Endothelial cell of umbilical vein (primary cell): Measurements from ENCODE around the gene SLC12A1. TPM values are rescaled to one million over a fixed set of nuclear protein-coding genes. Genes with fewer than 3 reads are reported as not detected.

Experiments
- BruUV-seq: library from RNA; stranded (reverse); fragments of 400-500 nt; replicated peaks from 2 replicates; lab custom pipeline; 2021; lab: Mats Ljungman, UMichigan
- CTCF ChIA-PET: fragments of 300-600, 350-600 bp; sonication (Branson Sonifier 250); formaldehyde crosslinking; loops from one replicate; lab custom pipeline; 2021; ENCODE audit warnings: antibody characterized with exemption, inconsistent platforms; lab: Charles Lee
- POLR2A ChIA-PET: fragments of 300-600, 350-600 bp; sonication (Branson Sonifier 250); formaldehyde crosslinking; loops from one replicate; lab custom pipeline; 2021; ENCODE audit warnings: antibody characterized with exemption, inconsistent platforms; lab: Charles Lee
- DNase-seq: peaks from one replicate; pipeline ENCODE4 v3.0.0-alpha.2; 2011; ENCODE audit warnings: low read depth, low spot score
- FAIRE-seq: peaks from 2 replicates; lab custom pipeline; 2011; peaks lifted over from hg19 to GRCh38; lab: Jason Lieb, UNC
- H2AFZ ChIP-seq: 2 replicates; pipeline ENCODE4 v1.6.0; 2012; ENCODE audit warnings: low read depth, low read length, control low read depth, inconsistent platforms
- H3K27ac ChIP-seq: 2 replicates; pipeline ENCODE4 v1.5.1; 2011; ENCODE audit warnings: low read depth, mild to moderate bottlenecking, control low read depth, low read length, moderate library complexity; ENCODE audit not compliant: insufficient read depth
- H3K27me3 ChIP-seq, 2 experiments: 2 replicates each; pipeline versions ENCODE4 v1.6.0 to v1.6.1; 2011; ENCODE audit warnings: low read length in 2 of 2, mixed read lengths in 1 of 2; ENCODE audit not compliant: control insufficient read depth in 2 of 2, insufficient read depth in 2 of 2
- H3K36me3 ChIP-seq, 2 experiments: 2 replicates in 1 of 2; 3 replicates in 1 of 2; pipeline ENCODE4 v1.5.1; 2011; ENCODE audit warnings: low read length in 2 of 2, mild to moderate bottlenecking in 1 of 2, moderate library complexity in 1 of 2; ENCODE audit not compliant: control insufficient read depth in 2 of 2, insufficient read depth in 2 of 2; ENCODE audit errors: extremely low read depth in 1 of 2
- H3K4me1 ChIP-seq: 3 replicates; pipeline ENCODE4 v1.5.1; 2011; ENCODE audit warnings: mild to moderate bottlenecking, low read length; ENCODE audit not compliant: control insufficient read depth, insufficient read depth; ENCODE audit errors: extremely low read depth
- H3K4me2 ChIP-seq: 2 replicates; pipeline ENCODE4 v1.6.1; 2011; ENCODE audit warnings: low read length, control low read depth, mixed read lengths; ENCODE audit not compliant: insufficient read depth
- H3K4me3 ChIP-seq, 3 experiments: fragments of 200-600 bp in 1 of 3; sonication (generic), shearing (Covaris generic) in 1 of 3; replicated peaks in 1 of 3; 2 replicates each; pipeline ENCODE4 v1.5.1; 2011 to 2016; ENCODE audit warnings: control low read depth in 3 of 3, low read length in 3 of 3, mild to moderate bottlenecking in 2 of 3, inconsistent platforms in 1 of 3, low read depth in 1 of 3, moderate library complexity in 1 of 3; ENCODE audit not compliant: insufficient read depth in 1 of 3
- H3K79me2 ChIP-seq: 2 replicates; pipeline ENCODE4 v1.6.0; 2012; ENCODE audit warnings: low read length, inconsistent platforms; ENCODE audit not compliant: control insufficient read depth, insufficient read depth
- H3K9ac ChIP-seq: replicated peaks from 2 replicates; pipeline ENCODE3; 2011; ENCODE audit warnings: low read length, control low read depth; ENCODE audit not compliant: insufficient read depth; ENCODE audit errors: extremely low read depth
- H3K9me1 ChIP-seq: replicated peaks from 3 replicates; pipeline ENCODE4 v1.6.0; 2011; ENCODE audit warnings: mild to moderate bottlenecking, low read length; ENCODE audit not compliant: control insufficient read depth, insufficient read depth; ENCODE audit errors: extremely low read depth
- H3K9me3 ChIP-seq: replicated peaks from 2 replicates; pipeline ENCODE4 v1.5.1; 2012; ENCODE audit warnings: low read length, inconsistent platforms; ENCODE audit not compliant: control insufficient read depth, insufficient read depth
- H4K20me1 ChIP-seq: replicated peaks from 2 replicates; pipeline ENCODE3; 2011; ENCODE audit warnings: mild to moderate bottlenecking, low read length; ENCODE audit not compliant: control insufficient read depth, insufficient read depth; ENCODE audit errors: extremely low read depth
- CTCF ChIP-seq, 2 donors: IDR thresholded peaks; 1 replicate in 1 of 2; 2 replicates in 1 of 2; pipeline ENCODE4 v1.5.1; 2011; ENCODE audit warnings: low read length in 2 of 2, mild to moderate bottlenecking in 2 of 2, moderate library complexity in 2 of 2, control low read depth in 1 of 2, inconsistent platforms in 1 of 2, low read depth in 1 of 2; ENCODE audit not compliant: insufficient read depth in 1 of 2; ENCODE audit errors: extremely low read depth in 1 of 2
- EZH2 ChIP-seq: IDR thresholded peaks from 2 replicates; pipeline ENCODE4 v1.6.1; 2012; ENCODE audit warnings: borderline replicate concordance, low read depth, mild to moderate bottlenecking, moderate library complexity, low read length, inconsistent platforms; ENCODE audit not compliant: severe bottlenecking
- FOS ChIP-seq: IDR thresholded peaks from 2 replicates; pipeline ENCODE4 v1.6.1; 2011; ENCODE audit warnings: mild to moderate bottlenecking, low read length, moderate library complexity, borderline replicate concordance; ENCODE audit not compliant: insufficient read depth
- GATA2 ChIP-seq: IDR thresholded peaks from 2 replicates; pipeline ENCODE4 v1.7.0; 2011; ENCODE audit warnings: low read depth, mild to moderate bottlenecking, moderate library complexity, mixed read lengths, low read length; ENCODE audit not compliant: insufficient read length, insufficient read depth
- JUN ChIP-seq: IDR thresholded peaks from 2 replicates; pipeline ENCODE4 v1.6.1; 2011; ENCODE audit warnings: borderline replicate concordance, low read depth; ENCODE audit not compliant: insufficient read length, insufficient read depth
- MAX ChIP-seq: IDR thresholded peaks from 2 replicates; pipeline ENCODE4 v1.6.1; 2011; ENCODE audit not compliant: insufficient read depth, insufficient read length
- MYC ChIP-seq: IDR thresholded peaks from one replicate; pipeline ENCODE4 v1.6.1; 2011; ENCODE audit warnings: mild to moderate bottlenecking, low read depth, low read length
- POLR2A ChIP-seq: IDR thresholded peaks from 2 replicates; pipeline ENCODE4 v1.6.1; 2012; ENCODE audit warnings: low read depth, mild to moderate bottlenecking, control low read depth, low read length
- POLR2AphosphoS5 ChIP-seq: IDR thresholded peaks from 2 replicates; pipeline ENCODE4 v1.6.1; 2012; ENCODE audit warnings: low read depth, mild to moderate bottlenecking, control low read depth, low read length, moderate library complexity; ENCODE audit not compliant: insufficient read depth
- dilution Hi-C: fragments of 300-500 bp; cut with MboI; formaldehyde crosslinking; loops from one replicate; pipeline ENCODE4 v1.15.0; 2019; ENCODE audit warnings: low sequenced_read_pairs; ENCODE audit not compliant: extremely low pct_ligation_motif_present
- intact Hi-C: fragments of 100-400 bp; cut with micrococcal nuclease; formaldehyde crosslinking; loops from one replicate; pipeline ENCODE4 v1.10.0; 2022
- polyA plus RNA-seq, 4 experiments: library from polyadenylated mRNA; depleted of rRNA in 3 of 4; stranded (reverse) in 3 of 4; unstranded in 1 of 4; fragments of >200 nt; gene quantifications; 2 replicates each; pipeline versions ENCODE4 v1.2.1 to v1.2.3, GENCODE V29; 2011 to 2012; ENCODE audit warnings: missing spikeins in 1 of 4
- total RNA-seq: library from RNA; stranded (reverse); gene quantifications from 2 replicates; pipeline ENCODE4 v1.2.3, GENCODE V29; 2021

Gene SLC12A1
- total and polyA plus RNA-seq, 2 donors (not counting 3 experiments of a cell fraction or from before 2014, with no cell fraction given) = not detected

GRCh38 chr15:48315041-48315440, 108.9 kb downstream of the SLC12A1 start:
- no peak overlapping the region for H3K9ac ChIP-seq
- no peaks in the 10 kb centered on the region for H4K20me1 ChIP-seq
- no TSS peak for BruUV-seq
- no peaks in the 10 kb centered on the region for H3K9me1 ChIP-seq
- no peaks in the 10 kb centered on the region for H3K79me2 ChIP-seq
- no peak overlapping the region for H2AFZ ChIP-seq
- FAIRE-seq = no peak
- CTCF ChIA-PET = no interaction called here
- no peak for TF ChIP-seq GATA2
- TF ChIP-seq JUN = no peak
- TF ChIP-seq POLR2A = no peak
- no peak for TF ChIP-seq MAX
- no peak for TF ChIP-seq MYC
- no peak for TF ChIP-seq POLR2AphosphoS5
- no peak for TF ChIP-seq CTCF (IDR thresholded peaks at IDR 0.05; ENCODE audit: extremely low read depth in 1 of 2, insufficient read depth in 1 of 2, low read depth in 1 of 2, low read length in 2 of 2)
- TF ChIP-seq FOS = no peak
- no peak for TF ChIP-seq EZH2
- H3K4me3 ChIP-seq = no peak overlapping the region
- intact Hi-C loops (no loop called here), dilution Hi-C loops (no loop called here)
- H3K4me1 ChIP-seq = no peaks in the 10 kb centered on the region
- no peak overlapping the region for H3K27ac ChIP-seq
- no peak for DNase-seq
- POLR2A ChIA-PET = no interaction called here
- no peaks in the 10 kb centered on the region for H3K9me3 ChIP-seq
- peaks cover 6% of the 10 kb centered on the region in 2 experiments for H3K27me3 ChIP-seq
- no peaks in the 10 kb centered on the region for H3K36me3 ChIP-seq
- no peak overlapping the region for H3K4me2 ChIP-seq
